ENCODE measurements around the gene ASCC1.

GRCh38 chr10:72170733-72171132 is 45.3 kb downstream of the ASCC1 start:
- TF ChIP-seq CTCF (IDR thresholded peaks at IDR 0.05; ENCODE audit: borderline replicate concordance, extremely low read depth, low read length, poor library complexity, severe bottlenecking): no peak
- no peak for TF ChIP-seq EZH2 (IDR thresholded peaks at IDR 0.05; ENCODE audit: borderline replicate concordance, low read depth, low read length, severe bottlenecking)

All from DND-41 (cell line).